Peyer's patch (tissue), 4 donors: ENCODE measurements around the gene TMEM126B.

Experiments used
- CTCF ChIP-seq, 6 experiments: fragments of 450-650 bp in 4 of 6; fragments of 200-600 bp in 2 of 6; sonication (generic) in 1 of 6; IDR thresholded peaks; one replicate each; pipeline ENCODE4 v1.5.1; 2017 to 2019; ENCODE audit warnings: antibody characterized with exemption in 6 of 6, mild to moderate bottlenecking in 3 of 6, moderate library complexity in 1 of 6
- POLR2A ChIP-seq, 2 donors: fragments of 450-650 bp; IDR thresholded peaks; one replicate each; pipeline ENCODE4 v1.5.1; 2017; ENCODE audit warnings: antibody characterized with exemption in 2 of 2, mild to moderate bottlenecking in 2 of 2, moderate library complexity in 2 of 2

GRCh38 chr11:85666687-85667086, 38.3 kb downstream of the TMEM126B start:
- TF ChIP-seq CTCF (IDR thresholded peaks at IDR 0.05) (no peak), POLR2A (IDR thresholded peaks at IDR 0.05) (no peak)
